Measurements from ENCODE around the gene TRAPPC6A. TPM values are rescaled to one million over a fixed set of nuclear protein-coding genes. Genes with fewer than 3 reads are reported as not detected.

Gene TRAPPC6A
- total RNA-seq, 1 experiment from 2014 or later = 59.9 TPM

DNA sequence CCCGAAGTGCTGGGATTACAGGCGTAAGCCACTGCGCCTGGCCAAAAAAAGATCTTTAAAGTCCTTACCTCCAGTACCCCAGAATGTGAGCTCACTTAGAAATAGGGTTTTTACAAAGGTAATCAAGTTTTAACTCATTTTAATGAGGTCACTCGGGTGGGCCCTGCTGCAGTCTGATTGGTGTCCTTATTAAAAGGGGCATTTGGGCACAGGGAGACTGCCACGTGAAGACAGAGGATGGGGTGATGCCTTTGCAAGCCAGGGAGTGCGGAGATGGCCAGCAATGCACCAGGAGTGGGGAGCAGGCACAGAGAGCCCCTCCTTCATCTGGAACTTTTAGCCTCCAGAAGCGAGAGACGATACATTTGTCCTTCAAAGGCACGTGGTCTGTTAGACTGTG lies 28.9 kb downstream of the TRAPPC6A start:
- Histone ChIP-seq H3K23me2 (ENCODE audit: insufficient read length, low read depth, low read length, poor library complexity, severe bottlenecking) (no peaks in the 10 kb centered on the region), H3K27ac (ENCODE audit: insufficient read length, low read depth, low read length) (no peak overlapping the region), H4K20me1 (ENCODE audit: control insufficient read depth, insufficient read depth, insufficient read length) (no peaks in the 10 kb centered on the region), H2AFZ (ENCODE audit: low read length) (no peak overlapping the region), H3K18ac (ENCODE audit: insufficient read length, low read depth, low read length) (no peak overlapping the region), H2BK12ac (ENCODE audit: insufficient read length, low read depth, low read length) (no peak overlapping the region), H3K79me2 (ENCODE audit: insufficient read depth, low read length) (no peaks in the 10 kb centered on the region), H2AK5ac (ENCODE audit: insufficient read length, low read length) (no peak overlapping the region), H3T11ph (ENCODE audit: low read length) (no peak overlapping the region), H2BK15ac (ENCODE audit: low read depth, low read length) (no peak overlapping the region), H3K9me3 (ENCODE audit: control insufficient read depth, low read depth, low read length) (no peaks in the 10 kb centered on the region), H2BK20ac (ENCODE audit: low read depth, low read length, poor library complexity, severe bottlenecking) (no peak overlapping the region), H3K79me1 (ENCODE audit: insufficient read depth, low read depth, low read length, poor library complexity, severe bottlenecking) (no peaks in the 10 kb centered on the region), H3K4me2 (ENCODE audit: insufficient read depth, insufficient read length, low read length) (no peak overlapping the region), H3K23ac (ENCODE audit: insufficient read length, low read depth, low read length) (no peak overlapping the region), H3K4me1 (ENCODE audit: insufficient read depth, low read length) (no peaks in the 10 kb centered on the region), H3K4ac (ENCODE audit: low read depth, low read length) (no peak overlapping the region), H2BK120ac (ENCODE audit: low read depth, low read length, poor library complexity, severe bottlenecking) (no peak overlapping the region), H4K8ac (replicated peaks; ENCODE audit: insufficient read length, low read depth, low read length) (no peak overlapping the region), H3K14ac (ENCODE audit: insufficient read depth, low read length) (no peak overlapping the region), H2BK5ac (ENCODE audit: insufficient read length, low read length) (no peak overlapping the region), H4K91ac (ENCODE audit: insufficient read length, low read depth, low read length) (no peak overlapping the region), H3K27me3 (ENCODE audit: insufficient read depth, low read length) (peaks cover 7% of the 10 kb centered on the region; the same call in 1 of the 2 replicates), H3K56ac (ENCODE audit: insufficient read length, low read depth, low read length) (no peak overlapping the region), H3K9ac (ENCODE audit: extremely low read depth, insufficient read length, low read length) (no peak overlapping the region), H4K5ac (ENCODE audit: insufficient read length, low read depth, low read length) (no peak overlapping the region)
- no peak for DNase-seq
- Mint-ChIP-seq H3K27me3 (ENCODE audit: low read depth) (peaks cover 28% of the 10 kb centered on the region), H3K4me3 (no peak overlapping the region), H3K36me3 (ENCODE audit: insufficient read depth in 1 of 3, low read depth in 3 of 3) (peaks cover 0 to 6% (median 0%) of the 10 kb centered on the region in 3 experiments; a peak in 3 of 7 replicates), H3K9me3 (no peaks in the 10 kb centered on the region; a peak in 1 of 5 replicates), H3K27ac (no peak overlapping the region), H3K4me1 (peaks cover 4 to 10% of the 10 kb centered on the region in 2 experiments)
- WGBS (ENCODE audit: extremely low coverage, insufficient read length, low lambda C conversion rate) = no CpG with 5 or more reads among the region's 9 CpGs
- TF ChIP-seq, protein P1, sequence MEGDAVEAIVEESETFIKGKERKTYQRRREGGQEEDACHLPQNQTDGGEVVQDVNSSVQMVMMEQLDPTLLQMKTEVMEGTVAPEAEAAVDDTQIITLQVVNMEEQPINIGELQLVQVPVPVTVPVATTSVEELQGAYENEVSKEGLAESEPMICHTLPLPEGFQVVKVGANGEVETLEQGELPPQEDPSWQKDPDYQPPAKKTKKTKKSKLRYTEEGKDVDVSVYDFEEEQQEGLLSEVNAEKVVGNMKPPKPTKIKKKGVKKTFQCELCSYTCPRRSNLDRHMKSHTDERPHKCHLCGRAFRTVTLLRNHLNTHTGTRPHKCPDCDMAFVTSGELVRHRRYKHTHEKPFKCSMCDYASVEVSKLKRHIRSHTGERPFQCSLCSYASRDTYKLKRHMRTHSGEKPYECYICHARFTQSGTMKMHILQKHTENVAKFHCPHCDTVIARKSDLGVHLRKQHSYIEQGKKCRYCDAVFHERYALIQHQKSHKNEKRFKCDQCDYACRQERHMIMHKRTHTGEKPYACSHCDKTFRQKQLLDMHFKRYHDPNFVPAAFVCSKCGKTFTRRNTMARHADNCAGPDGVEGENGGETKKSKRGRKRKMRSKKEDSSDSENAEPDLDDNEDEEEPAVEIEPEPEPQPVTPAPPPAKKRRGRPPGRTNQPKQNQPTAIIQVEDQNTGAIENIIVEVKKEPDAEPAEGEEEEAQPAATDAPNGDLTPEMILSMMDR (conservative IDR thresholded peaks at IDR 0.05) = no peak

Measured in H9 (cell line).